Suprapubic skin (tissue), 4 donors: ENCODE measurements around the gene SETD7. TPM values are rescaled to one million over a fixed set of nuclear protein-coding genes. Genes with fewer than 3 reads are reported as not detected.

ENCODE experiments used
- DNase-seq, 2 donors: peaks; one replicate each; pipeline ENCODE4 v3.0.0-alpha.2; 2019; ENCODE audit warnings: low spot score in 2 of 2
- H3K27ac ChIP-seq: fragments of 200-600 bp; sonication (generic); one replicate; pipeline ENCODE4 v1.5.1; 2019
- H3K27me3 ChIP-seq: fragments of 200-600 bp; sonication (generic); one replicate; pipeline ENCODE4 v1.5.1; 2019
- H3K36me3 ChIP-seq: fragments of 200-600 bp; sonication (generic); one replicate; pipeline ENCODE4 v1.5.1; 2019
- H3K4me1 ChIP-seq: fragments of 200-600 bp; sonication (generic); one replicate; pipeline ENCODE4 v1.5.1; 2019
- H3K4me3 ChIP-seq: fragments of 200-600 bp; sonication (generic); one replicate; pipeline ENCODE4 v1.5.1; 2019; ENCODE audit warnings: mild to moderate bottlenecking
- H3K9me3 ChIP-seq: fragments of 200-600 bp; sonication (generic); one replicate; pipeline ENCODE4 v1.5.1; 2019
- CTCF ChIP-seq, 2 donors: fragments of 200-600 bp in 1 of 2; fragments of 450-650 bp in 1 of 2; sonication (generic) in 1 of 2; IDR thresholded peaks; one replicate each; pipeline ENCODE4 v1.5.1; 2016 to 2019; ENCODE audit warnings: antibody characterized with exemption in 2 of 2, mild to moderate bottlenecking in 1 of 2, moderate library complexity in 1 of 2
- EP300 ChIP-seq: sonication (generic); formaldehyde crosslinking; IDR thresholded peaks from one replicate; pipeline ENCODE4 v1.6.1; 2017; ENCODE audit warnings: antibody characterized with exemption
- POLR2A ChIP-seq, 2 donors: fragments of 450-650 bp; IDR thresholded peaks; one replicate each; pipeline ENCODE4 v1.6.1; 2017; ENCODE audit warnings: antibody characterized with exemption in 2 of 2, mild to moderate bottlenecking in 2 of 2, moderate library complexity in 2 of 2
- POLR2AphosphoS5 ChIP-seq, 3 donors: sonication (generic); formaldehyde crosslinking; IDR thresholded peaks; one replicate each; pipeline ENCODE4 v1.6.1; 2017; ENCODE audit warnings: antibody characterized with exemption in 3 of 3
- WGBS: methylation state at CpG from one replicate; pipeline ENCODE4 v1.1.5; 2018; 5-methylcytosine and 5-hydroxymethylcytosine counted together
- total RNA-seq, 4 donors: library from RNA; depleted of rRNA; stranded (reverse); fragments of >200 nt; gene quantifications; one replicate each; pipeline ENCODE4 v1.1.0, GENCODE V29; 2016

The SETD7 gene
- total RNA-seq, 4 donors from 2014 or later: 41.8 to 46.6 (median 43.9) TPM

DNA sequence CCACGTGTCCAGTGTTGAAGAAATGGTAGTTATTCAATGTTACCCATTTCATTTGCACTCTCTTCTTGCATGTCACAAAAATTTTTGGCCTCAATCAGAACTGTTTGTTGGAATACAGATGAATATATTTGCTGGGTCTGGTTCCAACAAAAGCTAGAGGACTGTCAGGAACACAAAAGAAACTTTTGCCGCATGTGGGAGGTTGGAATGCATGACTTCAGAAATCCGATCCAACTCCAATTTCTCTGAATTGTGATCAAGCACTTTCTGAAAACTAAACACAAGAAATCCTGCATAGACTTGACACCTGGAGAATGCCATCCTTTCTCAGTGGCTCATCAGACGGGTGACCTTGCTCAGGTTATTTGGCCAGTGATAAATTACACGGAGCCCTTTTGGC lies 15.4 kb downstream of the SETD7 start:
- H3K36me3 ChIP-seq: peaks cover 19% of the 10 kb centered on the region
- no peak overlapping the region for H3K4me3 ChIP-seq
- 59% methylated on average over 5 of the region's 5 CpGs for WGBS
- H3K4me1 ChIP-seq: peaks cover 6% of the 10 kb centered on the region
- H3K9me3 ChIP-seq: no peaks in the 10 kb centered on the region
- no peak for TF ChIP-seq EP300
- TF ChIP-seq CTCF (IDR thresholded peaks at IDR 0.05): no peak
- TF ChIP-seq POLR2A (IDR thresholded peaks at IDR 0.05): no peak
- TF ChIP-seq POLR2AphosphoS5 (IDR thresholded peaks at IDR 0.05): no peak
- no peaks in the 10 kb centered on the region for H3K27me3 ChIP-seq
- no peak for DNase-seq
- no peak overlapping the region for H3K27ac ChIP-seq

GRCh38 chr4:139540161-139540560 lies 15.9 kb downstream of the SETD7 start:
- peaks cover 6% of the 10 kb centered on the region for H3K4me1 ChIP-seq
- DNase-seq: no peak
- 89% methylated on average over 2 of the region's 2 CpGs for WGBS
- H3K9me3 ChIP-seq: no peaks in the 10 kb centered on the region
- H3K36me3 ChIP-seq: peaks cover 17% of the 10 kb centered on the region
- H3K27ac ChIP-seq: no peak overlapping the region
- no peak overlapping the region for H3K4me3 ChIP-seq
- H3K27me3 ChIP-seq: no peaks in the 10 kb centered on the region
- TF ChIP-seq CTCF (IDR thresholded peaks at IDR 0.05): no peak
- no peak for TF ChIP-seq EP300
- no peak for TF ChIP-seq POLR2A (IDR thresholded peaks at IDR 0.05)
- no peak for TF ChIP-seq POLR2AphosphoS5 (IDR thresholded peaks at IDR 0.05)

DNA sequence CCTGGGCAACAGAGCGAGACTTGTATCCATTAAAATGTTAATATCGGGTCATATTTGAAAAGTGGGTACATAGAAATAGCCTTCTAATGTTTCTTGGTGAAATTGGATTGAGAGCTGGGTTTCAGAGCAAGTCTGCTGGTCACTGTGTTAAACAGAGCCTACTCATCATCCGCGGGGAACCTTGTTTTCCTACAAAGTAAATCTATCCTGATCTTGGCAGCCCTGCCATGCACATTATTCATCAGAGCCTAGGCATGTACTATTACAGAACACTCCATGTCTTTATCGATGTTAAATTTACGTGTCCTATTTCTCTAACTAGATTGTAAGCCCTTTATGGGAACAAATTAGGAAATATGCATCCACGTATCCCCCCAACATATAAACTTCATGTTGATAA lies 18.7 kb downstream of the SETD7 start:
- TF ChIP-seq POLR2A (IDR thresholded peaks at IDR 0.05): no peak
- no peak for TF ChIP-seq EP300
- no peak for TF ChIP-seq POLR2AphosphoS5 (IDR thresholded peaks at IDR 0.05)
- TF ChIP-seq CTCF (IDR thresholded peaks at IDR 0.05): no peak
- no peak for DNase-seq
- Histone ChIP-seq H3K9me3 (no peaks in the 10 kb centered on the region), H3K4me1 (peaks cover 6% of the 10 kb centered on the region), H3K4me3 (no peak overlapping the region), H3K27me3 (no peaks in the 10 kb centered on the region), H3K36me3 (peaks cover 7% of the 10 kb centered on the region), H3K27ac (no peak overlapping the region)
- 94% methylated on average over 7 of the region's 7 CpGs for WGBS

GRCh38 chr4:139535871-139536234 lies 20.2 kb downstream of the SETD7 start:
- TF ChIP-seq POLR2A (IDR thresholded peaks at IDR 0.05): no peak
- no peak for TF ChIP-seq POLR2AphosphoS5 (IDR thresholded peaks at IDR 0.05)
- TF ChIP-seq CTCF (IDR thresholded peaks at IDR 0.05): no peak
- TF ChIP-seq EP300: no peak
- no peaks in the 10 kb centered on the region for H3K9me3 ChIP-seq
- H3K4me1 ChIP-seq: peaks cover 2% of the 10 kb centered on the region
- H3K27me3 ChIP-seq: no peaks in the 10 kb centered on the region
- no peak for DNase-seq
- H3K27ac ChIP-seq: no peak overlapping the region
- peaks cover 13% of the 10 kb centered on the region for H3K36me3 ChIP-seq
- 74% methylated on average over 5 of the region's 5 CpGs for WGBS
- H3K4me3 ChIP-seq: no peak overlapping the region

- no peak overlapping the region for H3K27ac ChIP-seq
- 74% methylated on average over 2 of the region's 2 CpGs for WGBS
- no peaks in the 10 kb centered on the region for H3K4me1 ChIP-seq
- H3K4me3 ChIP-seq: no peak overlapping the region
- no peak for TF ChIP-seq POLR2A (IDR thresholded peaks at IDR 0.05)
- no peak for TF ChIP-seq POLR2AphosphoS5 (IDR thresholded peaks at IDR 0.05)
- TF ChIP-seq CTCF (IDR thresholded peaks at IDR 0.05): no peak
- no peak for TF ChIP-seq EP300
- no peaks in the 10 kb centered on the region for H3K9me3 ChIP-seq
- no peak for DNase-seq
- peaks cover 11% of the 10 kb centered on the region for H3K36me3 ChIP-seq
- no peaks in the 10 kb centered on the region for H3K27me3 ChIP-seq
Observed at GRCh38 chr4:139535228-139535870, 20.7 kb downstream of the SETD7 start.
